HT-29 (cell line): ENCODE measurements around the gene BTBD3. TPM values are rescaled to one million over a fixed set of nuclear protein-coding genes. Genes with fewer than 3 reads are reported as not detected.

ENCODE experiments used
- DNase-seq: peaks from one replicate; pipeline ENCODE4 v3.0.0-alpha.2; 2015; ENCODE audit warnings: low spot score
- total RNA-seq: library from RNA; depleted of rRNA; stranded (reverse); fragments of >200 nt; shearing (Covaris generic); gene quantifications from 2 replicates; pipeline ENCODE4 v1.2.3, GENCODE V29; 2014

Gene BTBD3
- total RNA-seq, 1 experiment from 2014 or later = 26.7 TPM

DNA sequence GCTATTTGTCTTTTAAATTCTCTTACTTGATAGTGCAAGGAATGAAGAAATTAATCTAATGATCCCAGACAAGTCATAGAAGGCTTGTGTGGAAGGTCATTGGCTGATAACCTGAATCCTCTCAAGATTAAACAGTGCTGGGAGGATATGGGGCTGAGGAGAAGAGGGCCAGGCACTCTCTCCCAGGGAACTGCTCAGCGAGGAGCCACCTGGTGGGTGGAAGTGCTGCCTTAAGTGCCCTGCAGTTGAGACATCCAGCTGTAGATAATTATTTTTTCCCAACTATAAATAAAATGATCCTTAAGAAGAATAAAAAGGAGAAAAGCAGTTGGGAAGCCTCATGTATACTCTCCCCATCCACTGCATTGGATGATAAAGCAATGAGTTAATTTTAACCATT lies 47.9 kb downstream of the BTBD3 start:
- no peak for DNase-seq

DNA sequence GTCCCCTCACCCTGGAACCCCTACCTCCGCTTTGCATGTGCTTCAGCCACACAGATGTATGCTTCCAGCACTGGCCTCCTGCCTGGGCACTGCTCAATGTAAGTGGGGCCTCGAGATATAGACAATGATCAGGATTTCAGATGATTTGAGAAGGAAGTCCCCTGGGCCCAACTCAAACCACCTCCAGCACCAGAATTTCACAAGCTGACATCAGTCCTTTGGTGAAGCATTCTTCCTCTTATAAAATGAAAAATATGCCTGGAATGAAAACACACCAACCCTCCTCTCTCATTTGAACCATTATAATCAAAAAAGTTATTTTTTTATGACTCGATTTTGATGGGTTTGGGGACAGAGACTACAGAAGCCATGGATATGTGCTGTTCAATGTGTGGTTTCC lies 48.5 kb downstream of the BTBD3 start:
- DNase-seq = no peak

DNA sequence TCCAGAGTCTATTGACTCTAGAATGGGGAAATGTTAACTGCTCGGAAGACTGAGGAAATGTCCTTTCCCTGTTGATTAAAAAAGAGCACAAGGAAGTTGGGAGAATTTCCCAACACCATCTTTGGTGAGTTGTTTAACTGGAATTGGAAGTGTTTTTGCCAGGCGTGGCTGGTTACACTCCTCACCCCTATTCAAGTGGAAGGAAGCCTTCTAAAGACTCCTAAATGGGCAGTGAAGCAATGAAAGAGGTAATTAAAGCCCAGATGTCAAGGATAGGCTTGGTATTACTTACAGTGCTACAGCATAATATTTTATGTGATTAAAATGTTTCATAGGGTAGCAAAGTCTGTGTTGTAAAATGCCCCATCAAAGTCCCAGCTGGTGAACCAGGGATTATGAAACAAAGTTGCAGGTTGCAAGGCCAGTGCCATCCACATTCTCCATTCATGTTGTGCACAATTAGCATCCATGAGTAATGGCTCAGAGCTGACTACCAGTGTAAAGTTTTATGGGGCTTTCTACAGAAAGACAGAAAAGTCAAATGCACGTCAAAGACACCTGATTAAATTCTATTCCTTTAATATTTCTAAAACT lies 52.6 kb downstream of the BTBD3 start:
- DNase-seq = no peak

DNA sequence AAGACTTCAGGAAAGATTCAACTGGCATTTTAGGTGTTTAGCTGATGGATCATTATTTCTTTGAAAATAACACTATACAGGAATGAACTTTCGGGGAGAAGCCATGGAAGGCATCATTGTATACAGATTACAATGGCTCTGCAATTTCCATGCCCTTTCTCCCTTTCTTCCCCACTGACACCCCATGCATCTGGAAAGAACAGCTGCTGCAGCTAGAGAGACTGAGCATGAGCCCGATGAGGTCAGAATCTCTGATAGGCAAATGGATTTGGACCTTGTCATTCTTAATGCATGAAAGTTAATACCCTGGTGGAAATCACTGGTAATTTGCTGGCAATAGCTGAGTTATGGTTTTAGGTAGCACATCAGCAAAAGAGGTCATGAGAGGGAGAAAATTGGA lies 54.8 kb downstream of the BTBD3 start:
- DNase-seq = no peak
